Measurements from ENCODE around the gene BCL6. TPM values are rescaled to one million over a fixed set of nuclear protein-coding genes. Genes with fewer than 3 reads are reported as not detected.

Gene BCL6
- total and polyA plus RNA-seq, 9 of the 15 experiments (the other 6 are each of a cell fraction or from before 2014, with no cell fraction given), result 0.08 to 3.5 (median 1.6) TPM

- no peak overlapping the region for H3K4me2 ChIP-seq (ENCODE audit: insufficient read depth, low read length)
- peaks cover 16% of the 10 kb centered on the region for H4K20me1 ChIP-seq (replicated peaks; ENCODE audit: control insufficient read depth, insufficient read depth, low read length)
- in situ Hi-C loops (cut with MboI), result loop anchor here (25.0 kb wide), 1 partner anchor 1401 kb away; no protein-coding TSS in a partner anchor
- WGBS (ENCODE audit: insufficient coverage, low coverage, missing lambda C conversion rate), result 8% methylated on average over 3 of the region's 3 CpGs
- peaks cover 0 to 13% of the 10 kb centered on the region in 2 experiments; a peak in 1 of 5 replicates for H3K27me3 ChIP-seq (ENCODE audit: control insufficient read depth in 2 of 2, insufficient read depth in 2 of 2, low read length in 2 of 2)
- ATAC-seq (no peak), DNase-seq (ENCODE audit: extremely low read depth in 1 of 4, low spot score in 3 of 4) (no peak), FAIRE-seq (no peak)
- ChIA-PET CTCF (ENCODE audit: low intra/inter-chr PET ratio) (interaction anchor here (0.6 kb wide), 2 partner anchors 19 to 188 kb away, joined by 3 to 4 read pairs; no protein-coding TSS in a partner anchor), POLR2A (interaction anchor here (0.6 to 1.1 kb wide), 2 partner anchors 10 to 845 kb away, joined by 3 to 5 read pairs; partner anchors contain the start of gene BCL6)
- H3K4me1 ChIP-seq (replicated peaks in 1 of 2; ENCODE audit: control insufficient read depth in 2 of 2, insufficient read depth in 2 of 2, low read length in 2 of 2), result peaks cover 33 to 46% of the 10 kb centered on the region in 2 experiments
- no peaks in the 10 kb centered on the region for H3K36me3 ChIP-seq (ENCODE audit: control insufficient read depth, insufficient read depth, low read length)
- intact Hi-C loops (cut with micrococcal nuclease), result no loop called here
- no peaks in the 10 kb centered on the region for H3K9me3 ChIP-seq (replicated peaks; ENCODE audit: control insufficient read depth, insufficient read depth, low read depth, low read length)
- no peak overlapping the region for H3K27ac ChIP-seq (ENCODE audit: extremely low read depth, low read depth, low read length)
- no peaks in the 10 kb centered on the region for H3K9me1 ChIP-seq (ENCODE audit: control insufficient read depth, insufficient read depth, low read length)
- H3K79me2 ChIP-seq (ENCODE audit: control insufficient read depth, insufficient read depth, low read length), result no peaks in the 10 kb centered on the region
- no peak overlapping the region for H3K4me3 ChIP-seq
- no peak overlapping the region for H2AFZ ChIP-seq (ENCODE audit: low read depth, low read length)
- H3K9ac ChIP-seq (ENCODE audit: insufficient read depth in 1 of 2, low read depth in 2 of 2, low read length in 2 of 2), result no peak overlapping the region
- BruUV-seq (replicated peaks), result no TSS peak
- TF ChIP-seq MTA1 (IDR thresholded peaks at IDR 0.05; ENCODE audit: borderline replicate concordance) (no peak), MED1 (CRISPR knock-in tag; IDR thresholded peaks at IDR 0.05; ENCODE audit: borderline replicate concordance) (no peak), ELF2 (CRISPR knock-in tag; IDR thresholded peaks at IDR 0.05) (no peak), TEAD2 (tag; IDR thresholded peaks at IDR 0.05) (no peak), NEUROD1 (IDR thresholded peaks at IDR 0.05; ENCODE audit: borderline replicate concordance, low read depth, low read length, partially characterized antibody) (no peak), SMAD1 (IDR thresholded peaks at IDR 0.05; ENCODE audit: low read depth, low read length, partially characterized antibody) (no peak), FUS (optimal IDR thresholded peaks at IDR 0.05; ENCODE audit: low read depth, low read length) (no peak), FOXA1 (IDR thresholded peaks at IDR 0.05; ENCODE audit: borderline replicate concordance) (no peak), RERE (CRISPR knock-in tag; IDR thresholded peaks at IDR 0.05; ENCODE audit: borderline replicate concordance) (no peak)
- TF ChIP-seq, protein P1, sequence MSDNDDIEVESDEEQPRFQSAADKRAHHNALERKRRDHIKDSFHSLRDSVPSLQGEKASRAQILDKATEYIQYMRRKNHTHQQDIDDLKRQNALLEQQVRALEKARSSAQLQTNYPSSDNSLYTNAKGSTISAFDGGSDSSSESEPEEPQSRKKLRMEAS (CRISPR knock-in tag; IDR thresholded peaks at IDR 0.05), result no peak
- TF ChIP-seq, protein P2, sequence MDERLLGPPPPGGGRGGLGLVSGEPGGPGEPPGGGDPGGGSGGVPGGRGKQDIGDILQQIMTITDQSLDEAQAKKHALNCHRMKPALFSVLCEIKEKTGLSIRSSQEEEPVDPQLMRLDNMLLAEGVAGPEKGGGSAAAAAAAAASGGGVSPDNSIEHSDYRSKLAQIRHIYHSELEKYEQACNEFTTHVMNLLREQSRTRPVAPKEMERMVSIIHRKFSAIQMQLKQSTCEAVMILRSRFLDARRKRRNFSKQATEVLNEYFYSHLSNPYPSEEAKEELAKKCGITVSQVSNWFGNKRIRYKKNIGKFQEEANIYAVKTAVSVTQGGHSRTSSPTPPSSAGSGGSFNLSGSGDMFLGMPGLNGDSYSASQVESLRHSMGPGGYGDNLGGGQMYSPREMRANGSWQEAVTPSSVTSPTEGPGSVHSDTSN (CRISPR knock-in tag; IDR thresholded peaks at IDR 0.05; ENCODE audit: low read depth), result no peak
- TF ChIP-seq, protein P2 (tag; conservative IDR thresholded peaks at IDR 0.05; ENCODE audit: low read depth), result no peak
- TF ChIP-seq, protein P3, sequence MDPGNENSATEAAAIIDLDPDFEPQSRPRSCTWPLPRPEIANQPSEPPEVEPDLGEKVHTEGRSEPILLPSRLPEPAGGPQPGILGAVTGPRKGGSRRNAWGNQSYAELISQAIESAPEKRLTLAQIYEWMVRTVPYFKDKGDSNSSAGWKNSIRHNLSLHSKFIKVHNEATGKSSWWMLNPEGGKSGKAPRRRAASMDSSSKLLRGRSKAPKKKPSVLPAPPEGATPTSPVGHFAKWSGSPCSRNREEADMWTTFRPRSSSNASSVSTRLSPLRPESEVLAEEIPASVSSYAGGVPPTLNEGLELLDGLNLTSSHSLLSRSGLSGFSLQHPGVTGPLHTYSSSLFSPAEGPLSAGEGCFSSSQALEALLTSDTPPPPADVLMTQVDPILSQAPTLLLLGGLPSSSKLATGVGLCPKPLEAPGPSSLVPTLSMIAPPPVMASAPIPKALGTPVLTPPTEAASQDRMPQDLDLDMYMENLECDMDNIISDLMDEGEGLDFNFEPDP (CRISPR knock-in tag; IDR thresholded peaks at IDR 0.05), result no peak
Measured at GRCh38 chr3:187735837-187736236, 9.4 kb downstream of the BCL6 start.
